SH-SY5Y (cell line): ENCODE data around the gene ARHGAP32.

Source experiments
- GATA2 ChIP-seq: IDR thresholded peaks from 2 replicates; pipeline ENCODE4 v1.6.1; 2011; ENCODE audit warnings: mild to moderate bottlenecking, low read depth, low read length
- GATA3 ChIP-seq: IDR thresholded peaks from 2 replicates; pipeline ENCODE4 v1.6.1; 2011; ENCODE audit warnings: low read depth, mild to moderate bottlenecking, low read length, moderate library complexity

ARHGAP32 gene

DNA sequence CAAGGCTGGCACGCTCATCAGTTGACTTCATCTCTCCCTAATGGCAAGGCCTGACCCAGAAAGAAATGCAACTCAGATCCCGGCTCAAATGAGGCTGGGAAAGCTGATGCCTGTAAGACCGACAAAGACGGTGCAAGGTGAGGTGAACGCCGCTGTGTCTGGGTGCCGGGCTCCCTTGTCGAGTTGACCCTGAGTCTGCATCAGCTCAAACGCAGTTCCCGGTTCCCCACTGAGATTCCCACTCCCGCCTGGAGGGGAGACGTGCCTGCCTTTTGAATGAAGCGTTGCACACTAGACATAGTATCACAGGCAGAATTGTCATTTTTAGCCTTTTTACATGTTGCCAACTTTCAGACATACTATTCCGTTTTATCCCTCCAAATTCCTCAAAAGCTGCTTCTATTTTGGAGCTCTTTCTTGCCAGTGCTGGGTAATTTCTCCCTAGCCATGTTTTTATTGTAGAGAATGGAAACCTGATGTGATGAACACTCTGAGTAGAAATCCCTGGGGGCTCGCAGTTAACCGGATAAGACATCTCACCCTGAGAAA, 248.6 kb downstream of the ARHGAP32 start:
- TF ChIP-seq GATA2: no peak
- no peak for TF ChIP-seq GATA3

DNA sequence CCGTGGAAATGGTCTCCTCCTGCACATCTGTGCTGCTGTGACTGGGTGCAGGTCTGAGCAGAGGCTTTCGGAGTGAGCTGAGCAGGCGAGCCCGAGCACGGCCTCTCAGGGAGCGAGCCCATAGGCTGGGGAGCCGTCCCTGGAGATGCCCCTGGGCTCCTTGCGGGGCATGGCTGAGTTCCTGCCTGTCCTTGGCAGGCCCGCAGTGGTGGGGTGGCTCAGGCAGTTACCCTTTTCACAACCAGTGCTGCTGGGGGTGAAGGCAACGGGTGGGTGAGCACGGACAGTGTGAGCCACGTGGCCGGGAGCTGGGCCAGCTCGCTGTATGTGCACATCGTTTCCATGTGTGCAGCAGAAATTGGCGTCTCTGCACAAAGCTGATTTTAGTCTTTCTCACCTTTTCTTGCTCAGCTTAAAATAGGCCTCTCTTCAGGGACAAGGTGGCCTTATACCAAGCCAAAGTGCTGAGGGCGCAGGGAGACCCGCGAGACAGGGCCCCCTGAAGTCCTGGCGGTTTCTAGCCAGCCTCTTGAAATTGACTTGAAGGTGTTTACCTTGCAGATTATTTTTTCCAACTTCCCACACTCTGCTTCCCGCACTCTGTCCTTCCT, 249.2 kb downstream of the ARHGAP32 start, which contains the start of gene TP53AIP1:
Gene TP53AIP1 (minus strand): TSS at position 55 of the 611 bp plus-strand sequence. CDS start 5,053 bp downstream, outside the sequence.
- TF ChIP-seq GATA2 (no peak), GATA3 (no peak)

DNA sequence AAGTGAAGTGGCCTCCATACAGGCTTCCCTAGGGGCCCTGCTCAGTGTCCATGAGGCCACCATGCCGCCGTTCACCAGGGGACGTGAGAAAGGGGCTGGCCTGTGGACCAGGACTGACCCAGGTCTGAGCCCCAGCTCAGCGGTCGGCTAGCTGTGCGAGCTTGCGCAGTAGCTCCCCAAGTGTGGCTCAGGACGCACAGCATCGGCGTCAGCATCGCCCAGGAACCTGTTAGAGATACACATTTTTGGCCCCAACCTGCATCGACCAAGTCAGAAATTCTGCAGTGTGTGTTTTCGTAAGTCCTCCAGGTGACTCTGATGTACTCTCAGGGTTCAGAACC, 249.9 kb downstream of the ARHGAP32 start:
- TF ChIP-seq GATA2 (no peak), GATA3 (no peak)

DNA sequence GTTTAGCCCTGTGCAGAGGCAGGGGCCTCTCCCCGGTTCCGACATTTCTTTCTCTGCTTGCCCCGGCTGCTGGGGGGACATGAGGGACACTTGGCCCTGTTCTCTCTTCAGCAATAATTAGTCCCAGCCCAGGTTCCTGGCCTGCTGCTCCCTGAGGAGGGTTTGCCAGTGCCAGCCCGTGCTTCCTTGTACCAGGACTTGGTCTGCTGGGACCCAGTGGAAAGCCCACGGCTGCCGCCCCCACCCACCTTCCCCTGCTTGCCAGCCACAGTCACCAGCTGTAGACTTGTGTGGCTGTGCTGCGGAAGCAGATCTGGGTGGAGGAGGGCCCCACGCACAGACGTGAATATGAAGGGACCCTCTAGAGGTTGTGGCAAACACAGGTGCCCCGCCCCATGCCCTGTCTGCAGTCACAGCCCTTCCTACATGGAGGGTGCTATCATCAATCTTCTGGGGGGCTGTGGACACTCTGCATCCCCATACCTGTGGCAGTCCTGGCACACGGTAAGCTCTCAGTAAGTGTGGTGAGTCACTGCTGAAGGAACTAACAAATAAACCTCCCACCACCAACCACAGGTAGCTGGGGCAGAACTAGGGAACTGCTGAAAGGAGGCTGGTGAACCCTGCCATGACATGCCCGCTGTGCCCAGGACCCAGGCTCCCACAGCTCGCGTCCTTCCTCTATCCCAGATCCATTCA, 250.4 kb downstream of the ARHGAP32 start:
- TF ChIP-seq GATA2 (no peak), GATA3 (no peak)

DNA sequence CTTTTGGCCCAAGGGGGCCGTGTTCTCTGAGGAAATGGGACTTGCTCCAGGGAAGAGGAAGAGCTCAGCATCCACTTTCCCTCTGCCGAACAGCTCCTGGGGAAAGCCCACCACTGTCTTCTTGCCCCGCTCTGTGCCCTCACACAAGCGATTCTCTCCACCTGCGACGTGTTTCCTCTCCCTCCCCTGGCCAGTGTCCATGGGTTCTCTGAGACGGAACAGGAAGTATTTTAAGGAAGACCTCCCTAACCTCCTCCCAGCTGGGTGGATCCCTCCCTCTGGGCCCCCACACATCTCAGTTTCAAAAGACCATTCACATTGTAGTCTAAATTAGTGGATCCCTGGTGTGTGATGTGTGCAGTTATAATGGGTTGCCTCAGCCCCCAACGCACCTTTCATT, 251.0 kb downstream of the ARHGAP32 start:
- no peak for TF ChIP-seq GATA2
- no peak for TF ChIP-seq GATA3

DNA sequence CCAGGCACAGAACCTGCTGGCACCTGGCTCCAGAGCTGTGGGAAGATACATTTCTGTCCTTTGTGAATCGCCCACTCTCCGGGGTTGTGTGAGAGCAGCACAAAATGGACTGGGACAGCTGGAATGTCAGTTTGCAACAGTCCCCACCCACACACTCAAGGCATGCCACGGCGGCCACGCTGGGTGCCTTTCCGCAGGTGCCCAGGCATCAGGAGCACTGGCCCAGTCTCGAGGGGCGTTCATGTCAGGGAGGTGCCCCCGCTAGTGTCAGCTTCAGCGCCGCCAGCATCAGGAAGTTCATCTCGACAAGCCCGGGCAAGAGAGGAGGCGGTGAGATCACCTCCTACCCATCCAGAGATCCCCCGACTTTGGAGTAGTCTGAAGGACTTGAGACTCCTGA, 251.5 kb downstream of the ARHGAP32 start:
- no peak for TF ChIP-seq GATA2
- TF ChIP-seq GATA3: no peak

DNA sequence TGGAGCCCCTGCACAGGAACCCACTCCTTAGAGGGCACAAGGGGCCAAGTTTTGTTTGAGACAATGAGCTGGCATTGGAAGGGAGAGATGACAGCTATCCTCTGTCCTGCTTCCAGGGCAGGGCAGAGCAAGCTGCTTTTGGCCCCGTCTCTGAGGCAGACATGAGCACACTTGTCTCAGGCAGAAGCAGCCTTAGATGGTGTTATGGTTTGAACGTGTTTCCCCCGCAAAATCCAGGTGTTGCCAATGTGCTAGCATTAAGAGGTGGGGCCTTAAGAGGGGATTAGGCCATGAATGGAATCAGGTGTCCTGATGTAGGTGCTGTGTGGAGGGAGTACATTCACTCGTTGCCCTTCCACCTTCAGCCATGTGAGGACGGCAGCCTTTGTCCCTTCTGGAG, 252.0 kb downstream of the ARHGAP32 start:
- TF ChIP-seq GATA2 (no peak), GATA3 (no peak)

DNA sequence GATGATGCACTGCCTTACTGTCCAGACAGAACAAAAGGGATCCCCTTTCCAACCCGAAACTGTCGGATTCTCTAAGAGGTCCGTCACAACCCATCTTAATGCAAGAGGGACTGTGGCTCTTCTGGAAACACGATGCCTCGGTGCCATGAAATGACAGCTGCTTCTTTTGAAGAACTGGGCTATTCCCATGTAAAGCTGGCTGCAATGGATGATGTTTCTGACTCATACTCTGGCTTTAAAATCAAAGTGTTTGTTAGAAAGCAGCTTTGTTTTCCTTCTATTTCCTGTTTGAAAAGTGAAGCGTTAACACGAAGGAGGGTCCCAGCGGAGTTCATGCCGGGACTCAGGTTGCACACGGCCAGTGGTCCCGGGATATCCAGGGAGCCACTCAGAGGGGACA, 252.5 kb downstream of the ARHGAP32 start:
- no peak for TF ChIP-seq GATA3
- TF ChIP-seq GATA2: no peak

DNA sequence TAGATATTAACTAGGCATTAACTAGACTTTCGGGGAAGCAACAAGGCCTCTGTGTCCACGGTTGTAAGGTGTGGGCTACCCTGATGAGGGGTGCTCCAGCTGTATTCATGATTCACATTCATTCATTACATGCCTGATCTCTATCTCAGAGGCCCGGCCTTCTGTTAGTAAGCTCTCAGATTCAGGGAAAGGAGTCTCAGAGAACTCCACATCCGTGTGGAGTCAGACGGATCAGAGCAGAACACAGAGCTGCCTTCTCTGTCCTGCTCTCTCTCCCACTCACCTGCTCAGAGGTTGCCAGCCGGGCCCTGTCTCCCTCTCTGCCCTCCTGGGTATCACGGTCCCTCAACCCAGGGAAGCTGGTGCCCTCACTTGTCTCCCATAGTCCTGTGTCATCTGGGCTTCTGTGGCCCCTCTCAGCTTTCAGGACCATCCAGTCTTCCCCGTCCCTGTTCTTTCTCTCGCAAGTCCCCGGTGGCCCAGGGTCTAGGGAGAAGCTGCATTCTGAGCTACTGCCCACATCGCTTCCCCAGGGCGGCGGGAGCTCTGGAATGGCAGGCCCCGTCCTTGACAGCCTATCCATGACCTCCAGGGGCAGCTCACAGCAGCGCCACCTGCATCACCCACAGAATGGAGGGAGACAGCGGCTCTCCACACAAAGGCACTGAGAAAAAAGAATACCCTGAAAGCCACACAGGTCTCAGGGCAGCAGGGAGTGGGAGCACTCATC, 253.8 kb downstream of the ARHGAP32 start:
- TF ChIP-seq GATA3: no peak
- no peak for TF ChIP-seq GATA2

DNA sequence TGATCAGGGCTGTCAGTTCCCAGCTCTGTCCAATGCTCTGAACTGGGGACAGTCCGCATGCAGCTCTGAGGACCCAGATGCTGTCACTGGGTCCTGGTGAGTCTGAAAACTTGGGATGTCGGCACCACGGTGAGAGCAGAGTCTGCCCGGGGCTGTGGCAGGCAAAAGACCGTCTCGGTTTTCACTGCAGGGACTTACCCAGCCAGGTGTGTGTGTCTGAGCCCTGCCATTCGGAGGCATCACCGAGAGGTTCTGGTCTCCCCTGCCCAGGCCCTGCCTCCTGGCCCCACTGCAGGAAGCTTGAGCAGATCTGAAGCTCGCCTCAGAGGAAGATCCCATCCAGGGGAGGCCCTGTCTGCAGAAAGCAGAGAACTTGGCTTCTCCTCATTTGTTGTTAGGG, 254.6 kb downstream of the ARHGAP32 start:
- no peak for TF ChIP-seq GATA3
- TF ChIP-seq GATA2: no peak

DNA sequence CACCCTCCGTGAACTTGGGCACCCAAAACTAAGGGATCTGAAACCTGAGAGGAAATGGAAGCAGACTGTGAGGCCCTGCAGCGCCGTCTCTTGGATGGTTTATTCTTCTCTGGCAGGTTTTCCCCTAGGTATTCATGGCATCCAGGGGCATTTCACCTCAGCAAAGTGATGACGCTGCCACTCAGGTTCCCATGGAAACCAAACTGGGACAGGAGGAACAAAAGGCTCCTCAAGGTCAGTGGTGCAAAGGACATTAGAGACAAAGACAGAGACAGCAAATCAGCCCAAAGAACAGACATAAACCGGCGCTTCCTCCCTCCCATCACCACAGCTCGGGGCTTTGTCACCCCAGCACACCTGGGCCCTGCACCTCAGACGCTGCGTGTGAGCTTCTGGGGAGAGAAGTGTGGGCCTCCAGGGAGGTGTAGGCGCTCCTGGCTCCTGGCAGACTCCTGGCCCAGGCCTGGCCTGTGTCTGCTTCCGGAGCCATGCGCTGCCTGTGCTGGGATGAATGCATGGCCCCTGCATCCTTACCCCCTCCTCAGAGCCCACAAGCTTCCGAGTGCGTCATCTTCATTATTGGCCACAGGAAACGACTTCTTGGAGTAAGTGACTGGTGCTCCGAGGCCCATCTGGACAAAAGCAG, 255.4 kb downstream of the ARHGAP32 start:
- no peak for TF ChIP-seq GATA3
- TF ChIP-seq GATA2: no peak

DNA sequence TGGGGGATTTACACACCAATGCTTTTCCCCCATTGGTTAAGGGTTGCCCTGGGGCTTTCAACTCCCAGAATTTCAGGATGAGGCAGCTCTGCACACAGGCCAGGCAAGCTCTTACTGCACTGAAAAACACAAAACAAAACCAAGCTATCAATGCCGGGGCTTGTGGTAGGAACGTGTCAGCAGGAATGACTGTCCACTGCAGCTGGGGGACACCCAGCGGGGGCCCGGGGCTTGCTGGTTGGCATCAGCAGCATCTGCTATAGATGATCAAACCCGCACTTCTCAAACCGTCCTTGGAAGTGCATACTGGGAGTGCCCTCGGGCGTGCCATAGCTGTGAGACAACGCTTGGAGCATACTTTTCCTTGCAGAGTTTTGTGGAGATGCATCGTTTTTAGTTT, 257.2 kb downstream of the ARHGAP32 start:
- TF ChIP-seq GATA2 (no peak), GATA3 (no peak)

DNA sequence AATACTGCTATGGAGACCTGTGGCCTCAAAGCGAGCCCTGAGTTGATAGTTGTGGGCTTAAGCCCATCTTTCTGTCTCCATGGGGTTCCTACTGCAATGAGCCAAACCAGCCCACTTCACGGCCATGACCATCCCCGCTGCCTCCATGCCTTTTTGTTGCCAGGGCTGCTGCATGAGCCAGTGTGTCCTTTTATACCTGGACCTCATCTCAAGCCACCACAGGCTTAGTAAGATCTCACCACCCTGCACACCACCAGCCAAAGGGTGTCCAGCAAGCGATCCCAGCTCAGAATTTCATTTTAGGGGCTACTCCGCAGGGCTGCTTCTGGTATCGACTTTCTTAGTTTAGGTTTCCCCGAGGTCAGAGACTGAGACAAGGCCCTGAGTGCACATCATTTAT, 257.8 kb downstream of the ARHGAP32 start:
- TF ChIP-seq GATA2: no peak
- TF ChIP-seq GATA3: no peak
